IPS DF 6.9 (cell line): ENCODE measurements around the gene RAB20.

Experiments used
- DNase-seq: peaks from one replicate; pipeline ENCODE4 v3.0.0-alpha.2; 2013; ENCODE audit warnings: low read depth, low spot score
- H3K27ac ChIP-seq: one replicate; pipeline ENCODE4 v1.5.1; 2013; ENCODE audit warnings: low read length, control low read depth
- H3K27me3 ChIP-seq: 2 replicates; pipeline ENCODE4 v1.6.1; 2013; ENCODE audit warnings: mild to moderate bottlenecking, low read length; ENCODE audit not compliant: control insufficient read depth, insufficient read depth
- H3K36me3 ChIP-seq: 2 replicates; pipeline ENCODE4 v1.6.1; 2013; ENCODE audit warnings: low read length; ENCODE audit not compliant: control insufficient read depth, insufficient read depth
- H3K4me1 ChIP-seq: 2 replicates; pipeline ENCODE4 v1.6.1; 2013; ENCODE audit warnings: low read length; ENCODE audit not compliant: control insufficient read depth, insufficient read depth
- H3K4me3 ChIP-seq: 2 replicates; pipeline ENCODE4 v1.5.1; 2013; ENCODE audit warnings: mild to moderate bottlenecking, low read length
- H3K9me3 ChIP-seq: 2 replicates; pipeline ENCODE4 v1.6.1; 2013; ENCODE audit warnings: low read length, inconsistent platforms; ENCODE audit not compliant: control insufficient read depth, insufficient read depth
- WGBS: extraction: QIAGEN DNeasy Blood & Tissue Kit; methylation state at CpG from one replicate; pipeline ENCODE4 v1.1.7; 2013; ENCODE audit warnings: mixed read lengths, missing lambda C conversion rate; ENCODE audit not compliant: insufficient read length, insufficient coverage; 5-methylcytosine and 5-hydroxymethylcytosine counted together

RAB20 gene

GRCh38 chr13:110521946-110522345, 39.6 kb downstream of the RAB20 start:
- no peaks in the 10 kb centered on the region for H3K27me3 ChIP-seq
- no peak overlapping the region for H3K27ac ChIP-seq
- no peak overlapping the region for H3K4me3 ChIP-seq
- no CpG with 5 or more reads among the region's 7 CpGs for WGBS
- no peaks in the 10 kb centered on the region for H3K36me3 ChIP-seq
- no peaks in the 10 kb centered on the region for H3K9me3 ChIP-seq
- H3K4me1 ChIP-seq, result no peaks in the 10 kb centered on the region; the same call in none of the 2 replicates
- no peak for DNase-seq

DNA sequence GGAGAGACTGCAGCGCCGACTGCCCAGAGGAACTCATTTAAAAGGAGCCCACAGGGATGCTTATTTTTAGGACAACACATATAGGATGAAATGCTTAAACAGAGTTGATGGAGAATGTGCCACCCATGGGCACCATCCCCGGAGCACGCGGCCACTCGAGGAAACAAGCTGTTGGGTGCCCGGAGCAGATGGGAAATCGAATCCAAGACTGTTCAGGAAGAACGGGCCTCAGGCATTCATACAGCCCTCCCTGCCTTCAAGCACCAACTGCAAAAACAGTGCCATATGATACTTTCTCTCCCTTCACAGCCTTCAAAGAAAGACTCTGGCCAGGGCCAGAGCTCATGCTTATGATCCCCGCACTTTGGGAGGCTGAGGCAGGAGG, 40.2 kb downstream of the RAB20 start:
- DNase-seq, result no peak
- Histone ChIP-seq H3K27me3 (no peaks in the 10 kb centered on the region), H3K9me3 (no peaks in the 10 kb centered on the region), H3K27ac (no peak overlapping the region), H3K4me3 (no peak overlapping the region), H3K36me3 (no peaks in the 10 kb centered on the region), H3K4me1 (no peaks in the 10 kb centered on the region; the same call in none of the 2 replicates)
- WGBS, result no CpG with 5 or more reads among the region's 10 CpGs

- Histone ChIP-seq H3K27me3 (no peaks in the 10 kb centered on the region), H3K4me1 (no peaks in the 10 kb centered on the region; the same call in none of the 2 replicates), H3K9me3 (no peaks in the 10 kb centered on the region), H3K4me3 (no peak overlapping the region), H3K36me3 (no peaks in the 10 kb centered on the region), H3K27ac (no peak overlapping the region)
- DNase-seq, result no peak
- WGBS, result no CpG with 5 or more reads among the region's 16 CpGs
Observed at GRCh38 chr13:110520431-110521295, 40.9 kb downstream of the RAB20 start.

GRCh38 chr13:110519506-110519905, 42.0 kb downstream of the RAB20 start:
- WGBS, result no CpG with 5 or more reads among the region's 7 CpGs
- Histone ChIP-seq H3K4me3 (no peak overlapping the region), H3K9me3 (no peaks in the 10 kb centered on the region), H3K27ac (no peak overlapping the region), H3K4me1 (peaks cover 1% of the 10 kb centered on the region; the same call in 1 of the 2 replicates), H3K27me3 (no peaks in the 10 kb centered on the region), H3K36me3 (no peaks in the 10 kb centered on the region)
- DNase-seq, result no peak

DNA sequence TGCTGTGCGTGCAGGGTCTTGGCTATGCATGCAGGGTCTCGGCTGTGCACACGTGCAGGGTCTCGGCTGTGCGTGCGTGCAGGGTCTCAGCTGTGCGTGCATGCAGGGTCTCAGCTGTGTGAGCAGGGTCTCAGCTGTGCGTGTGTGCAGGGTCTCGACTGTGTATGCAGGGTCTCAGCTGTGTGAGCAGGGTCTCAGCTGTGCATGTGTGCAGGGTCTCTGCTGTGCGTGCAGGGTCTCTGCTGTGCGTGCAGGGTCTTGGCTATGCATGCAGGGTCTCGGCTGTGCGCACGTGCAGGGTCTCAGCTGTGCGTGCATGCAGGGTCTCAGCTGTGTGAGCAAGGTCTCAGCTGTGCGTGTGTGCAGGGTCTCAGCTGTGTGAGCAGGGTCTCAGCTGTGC, 42.5 kb downstream of the RAB20 start:
- WGBS, result no CpG with 5 or more reads among the region's 16 CpGs
- DNase-seq, result no peak

DNA sequence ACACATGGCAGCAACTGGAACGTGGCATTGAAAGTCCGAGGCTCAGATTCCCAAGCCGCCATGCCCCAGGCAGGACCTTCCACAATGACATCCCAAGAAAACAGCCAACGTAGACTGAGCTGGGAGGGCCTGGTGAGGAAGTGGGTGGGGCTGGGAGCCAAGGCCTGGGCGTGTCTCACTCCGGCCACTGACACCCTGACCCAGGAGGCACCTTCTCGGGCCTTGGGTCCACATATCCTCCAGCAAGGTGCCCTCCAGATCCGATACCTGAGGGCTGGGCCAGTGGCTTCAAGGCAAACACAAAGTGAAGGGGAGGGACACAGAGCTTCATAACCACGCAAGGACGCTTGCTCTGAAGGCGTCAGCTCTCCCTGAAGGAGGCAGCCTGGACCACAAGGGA, 43.0 kb downstream of the RAB20 start:
- H3K4me1 ChIP-seq, result peaks cover 1% of the 10 kb centered on the region; the same call in 1 of the 2 replicates

More for the DNA sequence above, 42.5 kb downstream of the RAB20 start:
- no peaks in the 10 kb centered on the region for H3K9me3 ChIP-seq
- no peaks in the 10 kb centered on the region for H3K36me3 ChIP-seq
- peaks cover 1% of the 10 kb centered on the region; the same call in 1 of the 2 replicates for H3K4me1 ChIP-seq
- H3K4me3 ChIP-seq, result no peak overlapping the region
- H3K27me3 ChIP-seq, result no peaks in the 10 kb centered on the region
- H3K27ac ChIP-seq, result no peak overlapping the region

DNA sequence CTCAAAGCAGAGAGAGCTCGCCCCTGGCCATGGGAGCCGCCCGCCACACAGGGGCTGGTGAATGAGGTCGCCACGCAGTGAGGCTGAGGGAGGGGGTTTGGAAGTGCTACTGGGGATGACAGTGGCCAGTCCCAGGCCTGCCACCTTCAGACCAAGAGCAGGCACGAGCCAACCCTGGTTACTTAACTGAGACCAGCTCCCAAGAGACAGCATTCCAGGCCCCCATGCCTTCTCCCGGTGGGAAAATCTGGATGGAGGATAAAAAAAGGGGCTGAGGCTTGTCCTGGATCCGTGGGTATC, 43.3 kb downstream of the RAB20 start:
- H3K27ac ChIP-seq, result no peak overlapping the region
- no peaks in the 10 kb centered on the region for H3K27me3 ChIP-seq
- DNase-seq, result no peak
- WGBS, result no CpG with 5 or more reads among the region's 8 CpGs
- H3K4me3 ChIP-seq, result no peak overlapping the region
- H3K4me1 ChIP-seq, result peaks cover 1% of the 10 kb centered on the region; the same call in 1 of the 2 replicates
- H3K36me3 ChIP-seq, result no peaks in the 10 kb centered on the region
- no peaks in the 10 kb centered on the region for H3K9me3 ChIP-seq

More for the DNA sequence above, 43.0 kb downstream of the RAB20 start:
- Histone ChIP-seq H3K27ac (no peak overlapping the region), H3K4me3 (no peak overlapping the region), H3K27me3 (no peaks in the 10 kb centered on the region), H3K36me3 (no peaks in the 10 kb centered on the region), H3K9me3 (no peaks in the 10 kb centered on the region)
- WGBS, result no CpG with 5 or more reads among the region's 11 CpGs
- no peak for DNase-seq

- no peaks in the 10 kb centered on the region for H3K27me3 ChIP-seq
- no peak overlapping the region for H3K27ac ChIP-seq
- H3K9me3 ChIP-seq, result no peaks in the 10 kb centered on the region
- no peak for DNase-seq
- WGBS, result no CpG with 5 or more reads among the region's 7 CpGs
- no peak overlapping the region for H3K4me3 ChIP-seq
- H3K36me3 ChIP-seq, result peaks cover 1% of the 10 kb centered on the region; the same call in 1 of the 2 replicates
- peaks cover 1% of the 10 kb centered on the region; the same call in 1 of the 2 replicates for H3K4me1 ChIP-seq
Observed at GRCh38 chr13:110517505-110518225, 43.9 kb downstream of the RAB20 start.

- Histone ChIP-seq H3K27ac (no peak overlapping the region), H3K27me3 (no peaks in the 10 kb centered on the region), H3K4me1 (peaks cover 1% of the 10 kb centered on the region; the same call in 1 of the 2 replicates), H3K4me3 (no peak overlapping the region), H3K9me3 (no peaks in the 10 kb centered on the region), H3K36me3 (peaks cover 6% of the 10 kb centered on the region)
- no peak for DNase-seq
- no CpG with 5 or more reads among the region's 12 CpGs for WGBS
Observed at GRCh38 chr13:110516500-110516899, 45.0 kb downstream of the RAB20 start.

DNA sequence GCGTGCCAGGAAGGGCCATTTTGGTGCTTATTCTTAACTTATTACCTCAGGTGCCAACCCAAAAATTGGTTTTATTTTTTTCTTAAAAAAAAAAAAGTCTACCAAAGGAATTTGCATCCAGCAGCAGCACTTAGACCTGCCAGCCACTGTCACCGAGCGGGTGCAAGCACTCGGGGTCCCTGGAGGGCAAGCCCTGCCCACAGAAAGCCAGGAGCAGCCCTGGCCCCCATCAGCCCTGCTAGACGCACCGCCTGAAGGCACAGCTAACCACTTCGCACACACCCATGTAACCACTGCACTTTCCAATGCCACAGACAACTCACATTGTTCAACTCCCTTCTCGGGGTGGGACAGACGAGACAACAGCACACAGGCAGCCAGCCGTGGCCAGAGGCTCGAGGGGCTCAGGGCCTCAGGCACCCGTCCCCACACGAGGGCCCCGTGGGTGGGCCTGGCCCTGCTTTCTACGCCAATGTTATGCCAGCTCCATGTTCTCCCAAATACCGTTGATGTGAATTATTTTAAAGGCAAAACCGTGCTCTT, 49.3 kb downstream of the RAB20 start:
- Histone ChIP-seq H3K36me3 (peaks cover 16% of the 10 kb centered on the region), H3K4me1 (peaks cover 4% of the 10 kb centered on the region; the same call in 1 of the 2 replicates)
- WGBS, result no CpG with 5 or more reads among the region's 17 CpGs

More for the DNA sequence above, 49.3 kb downstream of the RAB20 start:
- no peak for DNase-seq
- Histone ChIP-seq H3K9me3 (no peaks in the 10 kb centered on the region), H3K4me3 (no peak overlapping the region), H3K27ac (no peak overlapping the region), H3K27me3 (no peaks in the 10 kb centered on the region)
